ENCODE measurements around the gene PLCZ1.
"Not testable (repeated sequence)": the region's sequence is repeated elsewhere in the genome, so short reads cannot be mapped to it uniquely, and the experiment has no call there.

The PLCZ1 gene

DNA sequence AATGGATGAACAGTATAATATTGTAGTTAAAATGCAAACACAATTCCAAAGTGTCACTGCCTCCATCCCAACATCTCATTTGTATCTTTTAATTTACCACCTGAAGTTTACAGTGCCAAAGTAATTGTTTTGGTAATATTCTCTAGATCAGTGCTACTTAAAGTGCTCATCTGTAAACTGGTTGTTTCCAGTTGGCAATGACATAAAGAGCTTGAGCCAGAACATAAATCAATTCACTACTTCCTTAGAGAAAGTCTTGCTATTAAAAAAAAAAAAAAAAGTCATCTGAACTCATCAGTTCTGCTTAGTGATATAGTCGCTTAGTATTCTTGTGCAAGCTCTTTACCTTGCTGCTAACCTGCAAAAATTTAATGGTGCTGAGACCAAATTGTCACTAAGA lies 16.4 kb downstream of the PLCZ1 start:
- no peaks in the 10 kb centered on the region for H3K4me1 Mint-ChIP-seq (ENCODE audit: low read depth)
- H3K27me3 Mint-ChIP-seq = no peaks in the 10 kb centered on the region
- peaks cover 10% of the 10 kb centered on the region for H3K9me3 Mint-ChIP-seq
- no peak overlapping the region for H3K27ac Mint-ChIP-seq
- no peak overlapping the region for H3K4me3 Mint-ChIP-seq
- H3K36me3 Mint-ChIP-seq (ENCODE audit: low read depth) = no peaks in the 10 kb centered on the region

DNA sequence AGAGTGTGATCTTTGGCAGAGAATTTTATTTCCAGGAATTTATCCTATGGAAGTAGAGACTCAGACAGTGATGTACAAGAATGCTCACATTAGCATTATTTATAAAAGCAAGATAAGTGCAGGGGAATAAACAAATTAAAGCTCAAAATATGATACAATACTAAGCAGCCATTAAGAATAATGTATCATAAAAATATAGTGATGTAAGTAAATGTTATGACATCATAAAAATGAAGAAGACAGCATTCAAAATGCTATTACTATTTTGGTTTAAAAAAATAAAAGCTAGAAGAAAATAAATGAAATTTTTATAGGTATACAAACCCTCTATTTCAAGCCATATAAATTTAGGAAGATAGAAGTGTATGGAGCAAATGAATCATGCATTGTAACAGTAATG lies 17.1 kb downstream of the PLCZ1 start:
- H3K4me3 Mint-ChIP-seq = no peak overlapping the region
- H3K27ac Mint-ChIP-seq = no peak overlapping the region
- no peaks in the 10 kb centered on the region for H3K4me1 Mint-ChIP-seq (ENCODE audit: low read depth)
- H3K9me3 Mint-ChIP-seq = peaks cover 10% of the 10 kb centered on the region
- H3K27me3 Mint-ChIP-seq = no peaks in the 10 kb centered on the region
- H3K36me3 Mint-ChIP-seq (ENCODE audit: low read depth) = no peaks in the 10 kb centered on the region

DNA sequence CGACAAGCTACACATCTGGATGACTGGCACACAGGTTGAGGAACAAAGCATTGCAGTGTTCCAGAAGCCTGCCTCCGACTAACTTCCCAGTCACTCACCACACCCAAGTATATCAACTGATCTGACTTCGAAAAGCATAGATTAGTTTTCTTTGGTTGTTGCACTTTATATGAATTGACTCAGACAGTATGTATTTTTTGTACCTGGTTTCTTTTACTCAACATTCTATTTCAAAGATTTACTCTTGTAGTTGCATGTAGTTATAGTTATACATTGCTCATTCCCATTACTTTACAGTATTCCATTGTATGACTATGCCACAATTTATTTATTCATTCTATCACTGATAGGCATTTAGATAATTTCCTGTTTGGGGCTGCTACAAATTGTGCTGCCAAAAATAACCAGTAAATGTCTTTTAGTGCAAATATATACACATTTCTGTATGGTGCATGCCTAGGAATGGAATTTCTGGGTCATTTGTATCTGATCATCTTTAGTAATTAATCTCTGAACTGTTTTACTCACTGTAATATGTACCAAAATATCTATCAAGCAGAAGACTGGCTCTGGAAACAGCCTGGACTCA lies 17.8 kb downstream of the PLCZ1 start:
- H3K27ac Mint-ChIP-seq = no peak overlapping the region
- no peaks in the 10 kb centered on the region for H3K36me3 Mint-ChIP-seq (ENCODE audit: low read depth)
- H3K4me3 Mint-ChIP-seq = no peak overlapping the region
- H3K27me3 Mint-ChIP-seq = no peaks in the 10 kb centered on the region
- peaks cover 9% of the 10 kb centered on the region for H3K9me3 Mint-ChIP-seq
- H3K4me1 Mint-ChIP-seq (ENCODE audit: low read depth) = no peaks in the 10 kb centered on the region

DNA sequence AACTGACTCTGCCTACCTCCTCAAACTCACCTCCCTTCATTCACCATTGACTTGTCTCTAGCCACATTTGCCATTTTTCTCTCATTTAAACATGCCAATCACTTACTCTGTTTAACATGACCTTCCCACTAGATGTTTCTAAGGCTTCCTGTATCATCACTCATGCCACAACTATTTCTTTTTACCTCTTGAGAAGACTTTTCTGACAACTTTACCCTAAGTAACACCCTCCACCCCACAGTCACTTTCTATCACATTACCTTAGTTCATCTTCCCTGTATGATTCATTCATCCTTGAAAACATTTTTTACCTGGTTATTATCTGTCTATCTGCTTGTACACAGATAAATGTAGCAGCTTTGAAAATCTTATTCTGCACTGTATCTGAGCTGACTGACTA lies 19.4 kb downstream of the PLCZ1 start:
- Mint-ChIP-seq H3K27ac (no peak overlapping the region), H3K36me3 (ENCODE audit: low read depth) (no peaks in the 10 kb centered on the region)

DNA sequence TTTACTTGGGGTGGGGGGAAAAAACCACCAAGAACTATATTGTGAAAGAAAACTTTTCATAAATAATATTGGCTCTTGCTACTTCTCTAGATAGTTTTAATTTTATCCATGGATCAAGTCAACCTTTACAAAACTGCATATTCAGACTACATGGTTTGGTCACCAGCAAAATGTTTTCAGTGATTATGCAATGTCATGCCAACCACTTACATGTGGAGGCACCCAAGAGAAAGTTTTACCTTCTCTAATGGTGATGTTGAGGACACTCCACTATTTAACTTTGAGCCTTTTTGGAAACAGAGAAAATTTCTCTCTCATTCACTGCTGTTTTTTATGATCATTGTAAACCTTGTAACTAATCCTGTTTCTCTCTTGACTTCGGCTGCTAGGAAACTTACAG lies 21.6 kb downstream of the PLCZ1 start:
- peaks cover 3% of the 10 kb centered on the region for H3K9me3 Mint-ChIP-seq
- H3K36me3 Mint-ChIP-seq (ENCODE audit: low read depth) = no peaks in the 10 kb centered on the region
- no peak overlapping the region for H3K4me3 Mint-ChIP-seq
- no peak overlapping the region for H3K27ac Mint-ChIP-seq
- H3K4me1 Mint-ChIP-seq (ENCODE audit: low read depth) = no peaks in the 10 kb centered on the region
- no peaks in the 10 kb centered on the region for H3K27me3 Mint-ChIP-seq

More for the DNA sequence above, 19.4 kb downstream of the PLCZ1 start:
- no peaks in the 10 kb centered on the region for H3K27me3 Mint-ChIP-seq
- no peaks in the 10 kb centered on the region for H3K4me1 Mint-ChIP-seq (ENCODE audit: low read depth)
- no peaks in the 10 kb centered on the region for H3K9me3 Mint-ChIP-seq
- no peak overlapping the region for H3K4me3 Mint-ChIP-seq

DNA sequence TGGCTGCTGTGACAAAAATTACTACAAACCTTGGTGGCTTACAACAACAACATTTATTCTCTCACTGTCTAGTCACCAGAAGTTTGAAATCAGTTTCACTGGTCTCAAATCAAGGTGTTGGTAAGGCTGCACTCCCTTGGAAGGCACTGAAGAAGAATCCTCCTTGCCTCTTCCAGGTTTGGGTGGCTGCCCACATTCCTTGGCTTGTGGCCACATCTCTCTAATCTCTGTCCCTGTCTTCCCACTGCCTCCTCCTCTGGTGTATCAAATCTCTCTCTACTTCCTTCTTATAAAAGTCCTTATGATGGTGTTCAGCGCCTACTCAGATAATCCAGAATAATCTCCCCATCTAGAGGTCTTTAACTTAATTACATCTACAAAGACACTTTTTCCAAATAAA lies 31.0 kb downstream of the PLCZ1 start:
- no peaks in the 10 kb centered on the region for H3K4me1 Mint-ChIP-seq (ENCODE audit: low read depth)
- H3K4me3 Mint-ChIP-seq = no peak overlapping the region
- H3K27ac Mint-ChIP-seq = no peak overlapping the region
- no peaks in the 10 kb centered on the region for H3K36me3 Mint-ChIP-seq (ENCODE audit: low read depth)
- H3K9me3 Mint-ChIP-seq = peaks cover 21% of the 10 kb centered on the region
- H3K27me3 Mint-ChIP-seq = no peaks in the 10 kb centered on the region

DNA sequence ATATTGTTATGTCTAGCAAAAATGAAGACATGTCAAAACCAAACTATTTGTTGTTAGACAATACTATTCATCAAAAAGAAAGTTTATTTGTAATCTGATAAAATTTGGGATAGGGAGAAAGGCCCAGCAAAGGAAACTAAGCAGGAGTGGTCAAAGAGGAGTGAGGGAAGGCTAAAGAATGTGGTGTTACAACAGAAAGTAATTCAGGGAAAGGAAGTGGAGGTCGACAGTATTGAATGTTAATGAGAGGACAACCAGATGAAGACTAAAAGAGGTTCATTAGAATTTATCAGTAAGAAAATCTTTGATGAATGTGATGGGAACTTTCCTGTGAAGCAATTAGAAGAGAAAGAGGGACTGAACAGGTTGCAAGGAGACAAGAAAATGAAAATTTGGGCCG lies 33.9 kb downstream of the PLCZ1 start:
- Mint-ChIP-seq H3K27me3 (no peaks in the 10 kb centered on the region), H3K27ac (no peak overlapping the region), H3K4me3 (no peak overlapping the region), H3K9me3 (peaks cover 18% of the 10 kb centered on the region), H3K36me3 (ENCODE audit: low read depth) (no peaks in the 10 kb centered on the region), H3K4me1 (ENCODE audit: low read depth) (no peaks in the 10 kb centered on the region)

DNA sequence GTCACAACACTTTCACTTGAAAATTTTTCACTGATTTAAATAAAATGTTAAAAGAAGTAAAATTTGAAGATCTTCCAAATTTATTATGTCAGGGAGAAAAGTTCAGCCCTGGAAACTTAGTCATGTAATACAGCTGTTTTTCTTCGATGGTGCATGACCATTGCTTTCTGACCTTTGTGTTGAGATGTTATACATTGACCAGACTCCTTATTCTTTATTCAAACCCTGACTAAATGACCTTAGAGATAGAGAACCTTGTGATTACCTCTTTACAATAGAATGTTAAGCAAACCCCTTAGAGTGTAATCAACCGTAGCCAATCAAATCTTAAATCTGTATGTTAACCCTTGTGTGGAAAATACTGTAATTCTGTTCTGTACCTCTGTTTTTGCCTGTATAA lies 34.5 kb downstream of the PLCZ1 start:
- H3K9me3 Mint-ChIP-seq = peaks cover 17% of the 10 kb centered on the region
- no peak overlapping the region for H3K4me3 Mint-ChIP-seq
- H3K27ac Mint-ChIP-seq = no peak overlapping the region
- no peaks in the 10 kb centered on the region for H3K27me3 Mint-ChIP-seq
- H3K4me1 Mint-ChIP-seq (ENCODE audit: low read depth) = no peaks in the 10 kb centered on the region
- H3K36me3 Mint-ChIP-seq (ENCODE audit: low read depth) = no peaks in the 10 kb centered on the region

DNA sequence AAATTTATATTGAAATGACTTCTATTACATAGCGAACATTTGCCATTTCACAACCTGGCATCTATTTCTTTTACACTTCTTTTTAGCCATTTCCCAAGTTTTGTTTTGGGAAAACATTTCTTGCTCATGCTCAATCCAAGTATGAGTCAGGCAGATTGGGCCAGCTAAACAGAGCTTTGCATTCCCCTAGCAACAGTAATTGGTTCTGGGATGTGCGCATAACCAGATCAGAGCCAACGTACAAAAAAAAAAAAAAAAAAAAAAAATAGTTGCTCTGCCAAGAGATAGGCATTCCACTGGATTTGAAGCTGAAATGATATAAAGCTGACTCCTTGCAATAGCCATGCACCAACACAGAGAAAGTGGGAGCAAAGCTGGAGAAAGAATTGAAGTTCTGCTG lies 37.5 kb downstream of the PLCZ1 start:
- H3K36me3 Mint-ChIP-seq (ENCODE audit: low read depth) = no peaks in the 10 kb centered on the region
- H3K27ac Mint-ChIP-seq = no peak overlapping the region
- H3K4me1 Mint-ChIP-seq (ENCODE audit: low read depth) = no peaks in the 10 kb centered on the region
- H3K9me3 Mint-ChIP-seq = peaks cover 8% of the 10 kb centered on the region
- no peak overlapping the region for H3K4me3 Mint-ChIP-seq
- H3K27me3 Mint-ChIP-seq = no peaks in the 10 kb centered on the region

DNA sequence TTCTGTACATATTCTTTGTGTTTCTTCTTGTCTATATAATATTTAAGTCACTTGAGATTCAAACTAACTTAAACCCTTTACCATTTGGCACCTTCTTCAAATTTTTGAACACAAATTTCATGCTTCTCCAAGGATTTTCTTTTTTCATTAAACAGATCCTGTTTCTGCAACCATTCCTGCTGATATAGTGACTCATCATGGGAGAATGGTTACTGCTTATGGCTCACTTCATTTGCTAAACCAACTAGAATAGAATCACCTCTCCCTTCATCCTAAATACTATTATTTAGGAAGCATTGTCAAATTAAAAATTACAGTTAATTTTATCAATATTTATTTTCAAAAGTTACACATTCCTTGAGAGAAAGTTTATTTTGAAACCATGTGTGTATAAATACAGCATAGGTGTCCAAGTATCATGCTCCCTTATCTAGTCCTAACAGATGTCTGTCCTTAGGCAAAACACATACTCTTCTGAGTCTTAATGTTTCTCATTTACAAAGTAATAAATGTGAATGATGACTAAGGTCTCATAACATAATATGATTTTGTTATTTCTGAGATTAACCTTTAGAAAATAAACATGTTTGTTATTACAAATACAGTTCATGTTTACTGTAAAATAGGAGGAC lies 40.7 kb downstream of the PLCZ1 start:
- Mint-ChIP-seq H3K4me3 (no peak overlapping the region), H3K27ac (no peak overlapping the region), H3K36me3 (ENCODE audit: low read depth) (no peaks in the 10 kb centered on the region), H3K27me3 (no peaks in the 10 kb centered on the region), H3K9me3 (peaks cover 13% of the 10 kb centered on the region), H3K4me1 (ENCODE audit: low read depth) (no peaks in the 10 kb centered on the region)

DNA sequence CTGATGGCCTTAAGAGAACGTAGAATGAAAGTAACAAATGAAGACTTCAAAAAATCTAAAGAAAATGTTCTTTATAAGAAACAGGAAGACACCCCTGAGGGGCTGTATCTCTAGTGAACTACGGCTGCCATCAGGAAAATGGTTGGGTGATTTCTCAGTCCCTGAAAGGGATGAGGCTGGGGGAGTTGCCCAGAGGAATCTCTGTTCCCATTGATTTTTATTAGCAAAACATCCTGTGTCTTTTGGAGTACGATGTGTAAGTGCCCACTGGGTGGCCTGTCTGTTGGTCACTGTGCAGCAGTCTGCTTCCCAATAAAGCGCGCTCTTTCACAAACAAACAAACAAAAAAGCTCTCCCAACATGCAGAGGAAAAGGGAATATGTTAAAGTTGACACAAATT lies 43.8 kb downstream of the PLCZ1 start:
- not testable (repeated sequence) for H3K27me3 Mint-ChIP-seq; H3K27ac Mint-ChIP-seq; H3K4me3 Mint-ChIP-seq; H3K36me3 Mint-ChIP-seq (ENCODE audit: low read depth); H3K4me1 Mint-ChIP-seq (ENCODE audit: low read depth)
- peaks cover 20% of the 10 kb centered on the region for H3K9me3 Mint-ChIP-seq

DNA sequence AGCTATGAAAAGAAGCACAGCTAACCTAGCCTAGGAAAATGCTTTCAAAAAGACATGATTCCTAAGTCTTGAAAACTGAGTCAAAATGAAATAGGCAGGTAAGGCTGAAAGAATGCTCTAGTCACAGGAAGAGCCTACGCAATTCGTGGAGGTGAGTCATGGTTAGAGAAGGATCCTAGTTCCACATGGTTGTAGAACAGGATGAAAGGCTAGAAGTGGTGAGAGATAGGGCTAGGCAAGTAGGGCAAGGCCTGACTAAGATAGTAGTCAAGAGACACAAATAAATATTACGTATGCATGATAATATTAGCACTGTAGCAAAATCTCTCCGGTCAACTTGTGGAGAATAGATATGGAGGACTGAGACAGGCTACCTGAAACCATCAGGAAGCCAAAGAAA lies 47.2 kb downstream of the PLCZ1 start:
- no peaks in the 10 kb centered on the region for H3K27me3 Mint-ChIP-seq
- H3K4me3 Mint-ChIP-seq = no peak overlapping the region
- no peaks in the 10 kb centered on the region for H3K36me3 Mint-ChIP-seq (ENCODE audit: low read depth)
- no peaks in the 10 kb centered on the region for H3K4me1 Mint-ChIP-seq (ENCODE audit: low read depth)
- no peak overlapping the region for H3K27ac Mint-ChIP-seq
- H3K9me3 Mint-ChIP-seq = peaks cover 20% of the 10 kb centered on the region

DNA sequence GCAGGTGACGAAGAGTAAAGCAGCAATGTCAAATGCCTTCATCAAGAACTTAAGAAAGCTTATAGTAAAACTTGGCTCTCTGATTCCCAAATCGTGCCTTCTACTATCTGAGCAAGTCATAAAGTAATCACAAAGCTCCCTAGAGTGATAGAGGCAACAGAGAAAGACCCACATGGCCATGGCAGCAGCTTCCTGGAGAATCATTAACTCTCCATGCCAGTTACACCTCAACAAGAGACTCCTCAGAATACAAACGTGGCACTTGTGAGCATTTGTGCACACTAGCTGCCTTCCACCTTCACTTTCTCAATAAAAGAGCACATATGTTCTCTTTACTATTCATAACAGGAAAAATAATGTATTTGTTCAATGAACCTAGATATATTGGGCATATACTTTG lies 48.0 kb downstream of the PLCZ1 start:
- Mint-ChIP-seq H3K27me3 (no peaks in the 10 kb centered on the region), H3K36me3 (ENCODE audit: low read depth) (no peaks in the 10 kb centered on the region), H3K27ac (no peak overlapping the region), H3K4me3 (no peak overlapping the region), H3K4me1 (ENCODE audit: low read depth) (no peaks in the 10 kb centered on the region), H3K9me3 (peaks cover 20% of the 10 kb centered on the region)

DNA sequence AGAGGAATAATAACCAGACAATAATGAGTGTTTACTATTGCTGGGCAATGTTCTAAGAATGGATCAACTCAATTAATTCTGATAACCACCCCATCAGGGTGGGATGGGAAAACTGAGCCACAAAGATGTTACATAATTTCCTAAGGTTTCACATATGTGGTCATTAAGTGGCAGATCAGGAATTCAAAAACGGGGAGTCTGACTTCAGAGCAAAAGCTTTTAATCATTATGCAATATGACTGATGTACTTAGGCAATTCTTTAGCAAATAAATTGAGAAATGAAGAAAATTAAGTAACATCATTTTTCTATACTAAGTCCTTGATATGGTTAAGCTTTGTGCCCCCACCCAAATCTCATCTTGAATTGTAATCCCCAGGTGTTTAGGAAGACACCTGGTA lies 53.4 kb downstream of the PLCZ1 start:
- no peaks in the 10 kb centered on the region for H3K4me1 Mint-ChIP-seq (ENCODE audit: low read depth)
- no peak overlapping the region for H3K4me3 Mint-ChIP-seq
- H3K9me3 Mint-ChIP-seq = peaks cover 12% of the 10 kb centered on the region
- H3K27ac Mint-ChIP-seq = no peak overlapping the region
- no peaks in the 10 kb centered on the region for H3K36me3 Mint-ChIP-seq (ENCODE audit: low read depth)
- no peaks in the 10 kb centered on the region for H3K27me3 Mint-ChIP-seq

DNA sequence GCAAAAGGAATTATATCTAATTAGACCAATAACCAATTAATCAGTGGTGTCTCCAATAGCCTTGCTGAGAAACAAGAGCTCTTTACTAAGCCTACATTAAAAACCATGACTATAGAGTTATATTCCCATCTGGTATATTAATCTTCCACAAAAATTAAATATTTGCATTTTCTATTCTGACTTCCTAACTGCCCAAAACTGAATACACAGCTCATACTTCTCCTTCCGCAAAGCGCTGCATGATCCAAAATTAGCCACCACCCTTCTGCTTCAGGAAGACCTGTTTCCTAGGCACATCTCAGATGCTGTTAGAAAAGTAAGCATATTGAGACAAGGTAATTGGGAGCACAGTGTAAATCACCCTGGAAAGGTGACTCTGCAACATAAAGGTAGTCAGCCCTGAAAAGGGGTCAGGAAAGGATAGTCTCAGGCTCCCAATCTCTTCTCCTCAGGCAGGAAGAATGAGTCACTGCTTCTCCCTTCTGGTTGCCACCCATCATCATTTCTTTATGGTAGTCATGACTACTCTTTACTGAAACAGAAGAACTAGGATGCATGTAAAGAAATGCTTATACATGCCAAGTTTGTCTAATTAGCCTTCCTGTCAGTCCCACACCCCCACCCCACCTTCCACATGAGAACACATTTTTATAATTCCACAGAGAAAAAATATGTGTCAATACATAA lies 54.3 kb downstream of the PLCZ1 start:
- Mint-ChIP-seq H3K9me3 (peaks cover 13% of the 10 kb centered on the region), H3K27me3 (no peaks in the 10 kb centered on the region), H3K36me3 (ENCODE audit: low read depth) (no peaks in the 10 kb centered on the region), H3K4me1 (ENCODE audit: low read depth) (no peaks in the 10 kb centered on the region), H3K27ac (no peak overlapping the region), H3K4me3 (no peak overlapping the region)

DNA sequence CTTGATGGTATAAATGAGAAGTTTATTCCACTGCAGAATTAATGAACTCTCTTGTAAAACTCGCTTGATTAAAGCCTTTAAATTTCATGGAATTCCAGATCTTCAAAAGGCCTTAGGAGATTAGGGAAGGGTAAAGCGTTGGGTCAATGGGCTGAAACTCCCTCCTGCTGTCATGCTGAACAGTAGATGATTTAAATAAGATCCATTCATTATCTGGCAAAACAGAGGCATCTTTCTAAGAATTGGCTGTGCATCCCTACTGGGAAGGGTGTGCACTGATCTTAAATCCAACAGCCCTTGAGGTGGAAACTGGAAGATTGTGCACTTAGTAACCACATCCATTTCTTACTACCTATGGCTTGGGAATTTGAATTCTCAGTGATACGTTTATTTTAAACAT lies 56.0 kb downstream of the PLCZ1 start:
- Mint-ChIP-seq H3K4me1 (ENCODE audit: low read depth) (no peaks in the 10 kb centered on the region), H3K9me3 (peaks cover 13% of the 10 kb centered on the region), H3K36me3 (ENCODE audit: low read depth) (no peaks in the 10 kb centered on the region), H3K4me3 (no peak overlapping the region), H3K27ac (no peak overlapping the region), H3K27me3 (no peaks in the 10 kb centered on the region)

All from stimulated activated naive CD8-positive, alpha-beta T cell treated with anti-CD3 and anti-CD28 coated beads, Interleukin-15, Interleukin-2, amounts not matched to agents 100 ng/mL and 50 ng/mL, for 24 hours (primary cell).